HEK293 (cell line): Measurements from ENCODE around the gene DPPA5.

Experiments used
- CTCF ChIP-seq: fragments of 450-650 bp; formaldehyde crosslinking; IDR thresholded peaks from 2 replicates; pipeline ENCODE4 v1.5.1; 2016; ENCODE audit warnings: missing biosample characterization, missing genetic modification characterization
- REST ChIP-seq: fragments of 450-650 bp; formaldehyde crosslinking; IDR thresholded peaks from 2 replicates; pipeline ENCODE4 v1.5.1; 2016; ENCODE audit warnings: missing biosample characterization, missing genetic modification characterization
- ZBTB17 ChIP-seq: fragments of 450-650 bp; formaldehyde crosslinking; IDR thresholded peaks from 2 replicates; pipeline ENCODE4 v1.5.1; 2016; ENCODE audit warnings: missing biosample characterization, missing genetic modification characterization
- ZNF223 ChIP-seq: fragments of 450-650 bp; formaldehyde crosslinking; IDR thresholded peaks from 2 replicates; pipeline ENCODE4 v1.5.1; 2016; ENCODE audit warnings: missing biosample characterization, missing genetic modification characterization
- ZNF302 ChIP-seq: fragments of 450-650 bp; formaldehyde crosslinking; IDR thresholded peaks from 2 replicates; pipeline ENCODE4 v1.5.1; 2016; ENCODE audit warnings: missing biosample characterization, missing genetic modification characterization, low read depth
- ZNF350 ChIP-seq: fragments of 450-650 bp; formaldehyde crosslinking; IDR thresholded peaks from 2 replicates; pipeline ENCODE4 v1.5.0; 2017; ENCODE audit warnings: missing biosample characterization, mild to moderate bottlenecking, missing genetic modification characterization
- ZSCAN16 ChIP-seq: fragments of 450-650 bp; formaldehyde crosslinking; IDR thresholded peaks from 2 replicates; pipeline ENCODE4 v1.5.1; 2016; ENCODE audit warnings: missing biosample characterization, missing genetic modification characterization

DNA sequence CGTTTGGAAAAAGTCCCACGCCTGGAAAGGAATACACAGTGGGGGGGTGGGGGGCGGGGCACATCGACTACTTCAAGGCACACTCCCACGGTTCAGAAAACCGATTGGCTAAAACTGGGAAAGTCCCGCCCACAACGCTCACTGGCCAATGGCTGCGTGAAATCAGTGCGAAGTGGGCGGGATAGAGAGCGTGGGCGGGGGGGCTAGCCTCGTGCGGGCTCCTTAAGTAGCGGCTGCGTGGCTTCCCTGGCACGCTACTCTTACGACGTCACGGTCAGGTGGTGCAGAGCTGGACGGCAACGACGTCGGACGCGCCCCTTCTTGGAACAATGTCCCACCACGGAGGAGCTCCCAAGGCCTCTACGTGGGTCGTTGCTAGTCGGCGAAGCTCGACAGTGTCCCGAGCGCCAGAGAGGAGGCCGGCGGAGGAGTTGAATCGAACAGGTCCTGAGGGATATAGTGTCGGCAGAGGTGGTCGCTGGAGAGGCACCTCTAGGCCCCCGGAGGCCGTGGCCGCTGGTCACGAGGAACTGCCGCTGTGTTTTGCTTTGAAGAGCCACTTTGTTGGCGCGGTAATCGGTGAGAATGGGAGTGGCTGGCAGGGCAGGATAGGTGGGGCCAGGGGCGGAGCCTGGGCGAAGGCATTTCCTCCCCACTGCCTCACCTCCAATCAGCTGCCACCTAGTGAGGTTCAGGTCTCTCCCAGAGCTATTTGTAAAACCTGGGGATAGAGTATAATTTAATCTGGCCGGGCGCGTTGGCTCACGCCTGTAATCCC lies 40.7 kb upstream of the DPPA5 start, which contains the start of gene DDX43:
- TF ChIP-seq ZNF223 (tag by site-specific recombination) = no peak
- TF ChIP-seq CTCF = no peak
- no peak for TF ChIP-seq ZBTB17 (tag by site-specific recombination)
- no peak for TF ChIP-seq ZNF302
- TF ChIP-seq REST (tag by site-specific recombination) = no peak
- TF ChIP-seq ZNF350 (tag by site-specific recombination) = no peak
- no peak for TF ChIP-seq ZSCAN16 (tag by site-specific recombination)
